EH (cell line): Measurements from ENCODE around the gene FLYWCH2.
A peak's percentile ranks its signal among the peaks of the same experiment; 100 is the strongest.

Experiments used
- DNase-seq: peaks from one replicate; pipeline ENCODE4 v3.0.0-alpha.2; 2015; ENCODE audit warnings: low read depth

FLYWCH2 gene

DNA sequence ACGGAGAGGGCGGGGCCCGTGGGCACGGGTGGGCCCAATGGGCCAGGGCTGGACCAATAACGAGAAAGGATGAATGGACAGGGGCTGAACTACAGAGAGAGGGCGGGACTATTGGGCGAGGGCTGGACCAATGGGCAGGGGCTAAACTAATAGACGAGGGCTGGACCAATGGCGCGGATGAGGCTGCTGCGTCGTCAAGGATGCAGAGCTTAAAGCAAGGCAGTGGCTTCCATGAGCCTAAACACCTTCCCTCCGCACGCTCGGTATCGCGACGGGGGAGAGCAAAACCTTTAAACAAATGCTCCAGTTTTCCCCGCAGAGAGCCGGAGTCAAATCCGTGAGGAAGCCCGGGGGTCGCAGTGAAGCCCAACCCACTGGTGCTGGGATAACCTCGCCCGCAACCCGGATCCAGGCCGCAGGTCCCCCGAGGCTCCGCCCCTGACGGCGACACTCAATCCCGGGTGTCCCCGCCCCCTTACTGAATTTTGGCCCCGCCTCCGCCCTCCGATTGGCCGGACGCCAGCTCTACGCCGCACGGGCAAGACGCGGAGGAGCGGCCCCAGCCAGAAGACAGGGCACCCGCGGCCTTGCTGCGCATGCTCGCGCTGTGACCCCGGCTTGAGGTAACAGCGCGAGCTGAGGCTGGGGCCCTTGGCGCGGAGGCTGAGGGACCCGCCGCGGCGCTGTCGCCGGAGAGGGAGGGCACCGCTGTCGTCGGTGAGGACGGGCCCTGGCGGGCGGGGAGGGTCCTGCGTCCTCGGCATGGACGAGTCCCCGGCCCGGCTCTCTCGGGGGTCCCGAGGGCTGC lies at the start of gene FLYWCH2:
Gene FLYWCH2 (plus strand): TSS at position 566 of the 808 bp plus-strand sequence. CDS start 13,235 bp downstream, outside the sequence.
- DNase-seq, result peak; percentile 99

- DNase-seq, result no peak
These were observed 49.2 kb upstream of the FLYWCH2 start for GRCh38 chr16:2833776-2834175.

DNA sequence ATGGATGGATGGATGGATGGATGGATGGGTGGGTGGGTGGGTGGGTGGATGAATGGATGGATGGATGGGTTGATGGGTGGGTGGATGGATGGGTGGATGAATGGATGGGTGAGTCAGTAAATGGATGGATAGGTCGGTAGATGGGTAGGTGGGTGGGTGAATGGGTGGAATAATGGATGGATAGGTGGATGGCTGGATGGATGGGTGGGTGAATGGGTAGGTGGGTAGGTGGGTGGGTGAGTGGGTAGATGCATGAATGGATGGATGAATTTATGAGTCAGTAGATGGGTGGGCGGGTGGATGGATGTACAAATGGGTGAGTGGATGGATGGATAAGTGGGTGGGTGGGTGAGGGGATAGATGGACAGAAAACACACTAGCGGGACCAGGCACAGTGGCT lies 48.0 kb upstream of the FLYWCH2 start:
- no peak for DNase-seq

DNA sequence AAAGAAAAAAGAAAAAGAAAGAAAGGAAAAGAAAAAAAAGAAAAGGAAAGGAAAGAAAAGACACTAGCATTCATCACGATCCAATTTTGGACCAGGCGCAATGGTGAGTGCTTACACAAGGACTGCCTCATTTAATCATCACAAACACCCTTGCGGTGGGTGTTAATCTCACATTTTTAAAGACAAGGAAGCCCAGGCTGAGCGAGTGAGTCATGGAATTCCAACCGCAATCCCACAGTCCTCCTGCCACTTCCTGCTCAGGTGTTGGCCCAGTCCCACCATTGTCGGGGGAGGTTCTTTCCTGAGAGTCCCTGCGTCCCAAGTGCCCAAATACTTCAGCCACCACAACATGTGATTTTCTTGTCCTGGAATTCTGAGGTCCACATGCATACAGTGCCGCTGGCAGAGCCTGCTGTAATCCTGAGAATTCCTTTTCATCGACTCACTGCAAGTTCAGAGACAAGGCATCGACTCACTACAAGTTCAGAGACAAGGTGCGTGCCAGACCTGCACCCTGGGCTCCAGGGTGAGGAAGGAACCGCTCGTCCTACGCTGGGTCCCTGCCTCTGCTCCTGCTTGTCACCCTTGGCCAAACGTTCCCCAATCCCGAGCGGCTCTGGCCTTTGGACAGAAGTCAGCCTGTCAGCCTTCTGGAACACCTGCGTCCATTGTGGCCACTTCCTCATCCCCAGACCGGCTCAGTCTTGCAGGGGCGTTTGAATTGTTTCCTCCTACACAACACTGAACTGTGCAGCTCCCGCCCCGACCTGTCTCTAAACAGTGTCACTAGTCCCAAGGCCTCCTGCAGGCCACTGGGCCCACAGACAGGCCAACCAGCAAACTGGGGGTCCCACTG lies 47.1 kb upstream of the FLYWCH2 start:
- DNase-seq, result peak; percentile 98

- no peak for DNase-seq
These were observed 46.1 kb upstream of the FLYWCH2 start for GRCh38 chr16:2836646-2837508.

- DNase-seq, result peak; percentile 79
These were observed 44.1 kb upstream of the FLYWCH2 start for GRCh38 chr16:2838928-2839327.

DNA sequence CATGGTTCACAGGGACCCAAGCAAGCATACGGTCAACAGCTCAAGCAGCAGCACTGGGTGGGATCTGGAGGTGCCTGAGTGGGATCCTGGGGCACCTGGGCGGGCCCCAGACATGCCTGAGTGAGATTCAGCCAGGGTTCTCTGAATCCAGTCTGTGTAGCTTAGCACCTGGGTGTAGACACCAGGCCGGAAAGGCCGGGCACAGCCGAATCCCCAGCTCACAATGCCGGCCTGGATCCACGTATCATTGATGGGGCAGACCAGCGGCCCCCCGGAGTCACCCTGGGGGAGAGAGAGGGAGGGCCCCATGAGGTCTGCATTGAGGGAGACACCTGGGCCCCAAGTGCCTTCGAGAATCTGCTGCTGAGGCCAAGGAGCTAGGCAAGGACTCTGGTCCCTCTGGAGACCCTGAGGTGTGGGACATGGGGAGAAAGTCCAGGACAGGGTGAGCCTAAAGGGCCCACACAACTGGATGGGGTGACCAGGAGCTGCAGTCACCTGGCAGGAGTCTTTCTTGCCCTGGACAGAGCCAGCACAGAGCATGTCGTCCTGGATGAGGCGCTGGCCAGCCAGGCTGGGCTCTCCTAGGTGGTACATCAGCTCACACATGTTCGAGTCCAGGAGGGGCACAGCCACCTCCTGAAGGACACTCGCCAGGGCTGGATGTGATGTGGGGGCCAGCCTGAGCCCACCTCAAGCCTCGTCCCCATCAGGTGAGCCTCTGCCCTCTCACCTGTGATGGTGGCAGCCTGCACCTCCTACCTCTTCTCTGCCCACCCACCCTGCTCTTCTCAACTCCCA lies 43.2 kb upstream of the FLYWCH2 start:
- DNase-seq, result no peak

GRCh38 chr16:2840914-2841313 lies 42.1 kb upstream of the FLYWCH2 start:
- no peak for DNase-seq

DNA sequence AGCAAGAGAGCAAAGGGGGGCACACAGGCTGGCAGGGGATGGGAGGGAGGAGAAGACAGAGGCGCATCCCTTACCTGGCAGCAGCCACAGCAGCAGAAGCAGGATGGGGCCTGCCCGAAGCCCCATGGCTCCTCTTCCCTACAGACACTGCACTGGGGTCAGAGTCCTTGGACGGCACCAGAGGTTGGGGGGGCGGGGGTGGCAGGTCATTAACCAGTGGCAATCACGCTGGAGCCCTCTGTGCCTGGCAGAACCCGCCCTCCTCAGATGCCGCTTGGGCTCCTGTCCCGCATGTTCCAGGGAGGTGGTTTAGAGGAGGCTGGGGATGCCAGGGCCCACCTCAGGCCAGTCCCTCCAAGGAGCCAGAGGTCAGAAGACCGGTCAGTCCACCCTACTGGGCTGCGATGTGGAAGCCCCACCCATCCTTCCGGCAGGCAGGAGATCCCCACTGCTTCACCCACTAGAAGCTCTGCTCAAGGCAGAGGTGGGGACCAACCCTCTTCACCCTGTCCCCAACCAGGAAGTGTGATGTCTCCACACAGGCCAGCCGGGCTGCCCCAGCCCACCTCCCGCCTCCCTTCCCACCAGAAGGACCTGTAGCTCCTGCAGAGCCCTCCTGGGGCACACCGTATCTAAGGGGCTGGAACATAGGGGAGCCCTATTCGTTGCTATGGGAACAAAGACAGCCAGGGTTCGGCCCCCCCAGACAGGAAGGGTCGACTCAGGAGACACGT lies 41.2 kb upstream of the FLYWCH2 start:
- no peak for DNase-seq

- no peak for DNase-seq
These were observed 40.5 kb upstream of the FLYWCH2 start for GRCh38 chr16:2842340-2843000.

DNA sequence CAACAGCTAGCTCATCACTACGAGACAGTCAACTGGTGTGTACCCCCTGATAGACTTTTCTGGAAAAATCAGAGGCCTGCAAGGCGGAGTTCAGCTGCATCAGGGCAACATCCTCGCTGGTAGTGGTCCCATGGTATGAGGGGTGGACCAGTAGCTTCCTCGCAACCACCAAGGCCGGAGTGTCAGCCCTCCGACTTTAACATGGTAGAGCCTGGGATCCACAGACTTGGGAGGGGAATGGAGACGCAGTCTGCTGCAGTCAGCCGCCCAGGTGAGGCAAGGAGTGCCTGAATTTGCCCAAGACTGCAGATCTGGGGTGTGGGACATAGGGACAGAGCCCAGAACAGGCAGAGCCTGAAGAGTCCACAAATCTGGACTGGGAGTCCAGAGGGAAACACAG lies 39.5 kb upstream of the FLYWCH2 start:
- no peak for DNase-seq

- no peak for DNase-seq
These were observed 37.9 kb upstream of the FLYWCH2 start for GRCh38 chr16:2845116-2845515.

- peak; percentile 30 for DNase-seq
These were observed 36.3 kb upstream of the FLYWCH2 start for GRCh38 chr16:2846511-2847310.

GRCh38 chr16:2848933-2849725 lies 33.9 kb upstream of the FLYWCH2 start:
- DNase-seq, result no peak

GRCh38 chr16:2852003-2852730 lies 30.8 kb upstream of the FLYWCH2 start:
- DNase-seq, result no peak

DNA sequence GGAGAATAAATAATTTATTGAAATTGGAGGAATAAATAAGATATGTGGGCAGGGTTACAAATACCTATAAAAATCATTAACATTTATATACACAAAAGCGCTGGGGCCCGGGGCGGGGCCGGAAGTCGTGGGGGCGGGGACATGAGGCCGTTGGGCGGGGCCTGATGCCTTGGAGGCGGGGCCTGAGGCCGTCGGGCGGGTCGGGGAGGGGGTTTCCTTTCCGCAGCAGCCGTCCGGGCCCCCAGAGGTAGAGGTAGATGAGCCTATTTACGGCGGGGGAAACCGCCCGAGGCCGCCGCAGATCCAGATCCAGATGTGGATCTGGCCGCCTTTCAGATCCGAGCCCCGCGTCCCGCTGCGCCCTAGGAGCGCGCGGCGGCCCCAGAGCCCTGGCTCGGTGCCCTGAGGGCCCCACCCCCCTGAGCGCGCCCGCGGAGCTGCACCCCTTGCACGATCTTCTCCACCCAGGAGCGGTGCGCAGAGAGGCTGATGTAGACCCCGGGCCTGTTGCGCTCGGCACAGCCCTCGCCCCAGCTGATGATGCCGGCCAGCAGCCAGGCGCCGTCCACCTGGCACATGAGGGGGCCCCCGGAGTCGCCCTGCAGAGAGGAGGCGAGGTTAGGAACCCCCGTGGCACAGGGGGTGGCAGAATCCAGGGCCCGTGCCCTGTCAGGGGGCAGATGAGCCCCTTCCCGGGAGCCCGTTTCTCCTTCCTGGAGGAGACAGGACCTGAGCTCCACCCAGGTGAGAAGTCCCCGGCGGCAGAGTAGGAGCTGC lies 30.1 kb upstream of the FLYWCH2 start:
- no peak for DNase-seq

- no peak for DNase-seq
These were observed 29.4 kb upstream of the FLYWCH2 start for GRCh38 chr16:2853531-2854073.
